Breast epithelium (tissue), 4 donors: ENCODE measurements around the gene HTRA2. TPM values are rescaled to one million over a fixed set of nuclear protein-coding genes. Genes with fewer than 3 reads are reported as not detected.
A peak's percentile ranks its signal among the peaks of the same experiment; 100 is the strongest.

Experiments used
- DNase-seq, 2 donors: peaks; one replicate each; pipeline ENCODE4 v3.0.0-alpha.2; 2019; ENCODE audit warnings: low spot score in 2 of 2
- H3K27ac ChIP-seq, 2 donors: fragments of 200-600 bp; sonication (generic) in 1 of 2; one replicate each; pipeline ENCODE4 v1.5.1; 2016 to 2019; ENCODE audit warnings: mild to moderate bottlenecking in 1 of 2
- H3K27me3 ChIP-seq, 2 donors: fragments of 200-600 bp; sonication (generic) in 1 of 2; one replicate each; pipeline versions ENCODE4 v1.5.1 to v1.6.0; 2017 to 2019; ENCODE audit warnings: control low read depth in 1 of 2, mild to moderate bottlenecking in 1 of 2
- H3K36me3 ChIP-seq: fragments of 200-600 bp; one replicate; pipeline ENCODE4 v1.5.1; 2019
- H3K4me1 ChIP-seq, 2 donors: fragments of 200-600 bp; sonication (generic); one replicate each; pipeline ENCODE4 v1.5.1; 2016 to 2019; ENCODE audit warnings: control low read depth in 1 of 2
- H3K4me3 ChIP-seq, 3 donors: fragments of 200-600 bp; sonication (generic); 1 replicate in 2 of 3; 2 replicates in 1 of 3; pipeline ENCODE4 v1.5.1; 2016 to 2019; ENCODE audit warnings: mild to moderate bottlenecking in 3 of 3, moderate library complexity in 2 of 3
- H3K9me3 ChIP-seq, 2 donors: fragments of 200-600 bp; sonication (generic) in 1 of 2; one replicate each; pipeline ENCODE4 v1.5.1; 2016 to 2019; ENCODE audit warnings: control low read depth in 1 of 2
- POLR2A ChIP-seq: fragments of 450-650 bp; IDR thresholded peaks from one replicate; pipeline ENCODE4 v1.6.1; 2016; ENCODE audit warnings: antibody characterized with exemption, mild to moderate bottlenecking, moderate library complexity
- POLR2AphosphoS5 ChIP-seq, 3 donors: sonication (generic); formaldehyde crosslinking; IDR thresholded peaks; one replicate each; pipeline ENCODE4 v1.6.1; 2017; ENCODE audit warnings: antibody characterized with exemption in 3 of 3
- intact Hi-C: fragments of 100-400 bp; cut with DNase I; formaldehyde crosslinking; loops from one replicate; pipeline ENCODE4 v1.15.1; 2023; ENCODE audit warnings: low total_unique reads
- total RNA-seq, 3 donors: library from RNA; depleted of rRNA; stranded (reverse); fragments of >200 nt; gene quantifications; one replicate each; pipeline ENCODE4 v1.1.0, GENCODE V29; 2016
- TF ChIP-seq, protein P1 (sequence below), 3 donors: fragments of 450-650 bp; IDR thresholded peaks; one replicate each; pipeline ENCODE4 v1.5.1; 2016 to 2017; ENCODE audit warnings: antibody characterized with exemption in 3 of 3, mild to moderate bottlenecking in 3 of 3, moderate library complexity in 3 of 3

The HTRA2 gene
- total RNA-seq, 3 donors from 2014 or later: 32.1 to 34.5 (median 32.5) TPM

GRCh38 chr2:74515981-74516633 is 13.6 kb upstream of the HTRA2 start:
- H3K9me3 ChIP-seq: no peaks in the 10 kb centered on the region
- peaks cover 17 to 86% of the 10 kb centered on the region in 2 donors for H3K27me3 ChIP-seq
- TF ChIP-seq POLR2A (no peak), POLR2AphosphoS5 (IDR thresholded peaks at IDR 0.05) (no peak)
- TF ChIP-seq, protein P1, sequence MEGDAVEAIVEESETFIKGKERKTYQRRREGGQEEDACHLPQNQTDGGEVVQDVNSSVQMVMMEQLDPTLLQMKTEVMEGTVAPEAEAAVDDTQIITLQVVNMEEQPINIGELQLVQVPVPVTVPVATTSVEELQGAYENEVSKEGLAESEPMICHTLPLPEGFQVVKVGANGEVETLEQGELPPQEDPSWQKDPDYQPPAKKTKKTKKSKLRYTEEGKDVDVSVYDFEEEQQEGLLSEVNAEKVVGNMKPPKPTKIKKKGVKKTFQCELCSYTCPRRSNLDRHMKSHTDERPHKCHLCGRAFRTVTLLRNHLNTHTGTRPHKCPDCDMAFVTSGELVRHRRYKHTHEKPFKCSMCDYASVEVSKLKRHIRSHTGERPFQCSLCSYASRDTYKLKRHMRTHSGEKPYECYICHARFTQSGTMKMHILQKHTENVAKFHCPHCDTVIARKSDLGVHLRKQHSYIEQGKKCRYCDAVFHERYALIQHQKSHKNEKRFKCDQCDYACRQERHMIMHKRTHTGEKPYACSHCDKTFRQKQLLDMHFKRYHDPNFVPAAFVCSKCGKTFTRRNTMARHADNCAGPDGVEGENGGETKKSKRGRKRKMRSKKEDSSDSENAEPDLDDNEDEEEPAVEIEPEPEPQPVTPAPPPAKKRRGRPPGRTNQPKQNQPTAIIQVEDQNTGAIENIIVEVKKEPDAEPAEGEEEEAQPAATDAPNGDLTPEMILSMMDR (IDR thresholded peaks at IDR 0.05): no peak
- no peaks in the 10 kb centered on the region for H3K4me1 ChIP-seq
- peak in 1 of 2 donors; percentile 52 for DNase-seq
- no peak overlapping the region for H3K27ac ChIP-seq
- intact Hi-C loops: no loop called here
- peak overlapping the region; percentile 21 to 68 (median 40) for H3K4me3 ChIP-seq
- no peaks in the 10 kb centered on the region for H3K36me3 ChIP-seq

GRCh38 chr2:74516650-74517049 is 13.1 kb upstream of the HTRA2 start:
- no peak overlapping the region for H3K27ac ChIP-seq
- no peak for TF ChIP-seq POLR2AphosphoS5 (IDR thresholded peaks at IDR 0.05)
- TF ChIP-seq POLR2A: no peak
- TF ChIP-seq, protein P1 (IDR thresholded peaks at IDR 0.05): no peak
- H3K36me3 ChIP-seq: no peaks in the 10 kb centered on the region
- no peak for DNase-seq
- no peaks in the 10 kb centered on the region for H3K4me1 ChIP-seq
- H3K4me3 ChIP-seq: peak overlapping the region; percentile 21 to 68 (median 40)
- H3K27me3 ChIP-seq: peaks cover 17 to 86% of the 10 kb centered on the region in 2 donors
- intact Hi-C loops: no loop called here
- no peaks in the 10 kb centered on the region for H3K9me3 ChIP-seq

GRCh38 chr2:74522516-74522915 is 7.2 kb upstream of the HTRA2 start:
- Histone ChIP-seq H3K27me3 (peaks cover 0 to 30% of the 10 kb centered on the region in 2 donors), H3K9me3 (no peaks in the 10 kb centered on the region), H3K4me3 (no peak overlapping the region), H3K27ac (no peak overlapping the region), H3K4me1 (no peaks in the 10 kb centered on the region), H3K36me3 (no peaks in the 10 kb centered on the region)
- TF ChIP-seq POLR2AphosphoS5 (IDR thresholded peaks at IDR 0.05) (no peak), POLR2A (no peak)
- TF ChIP-seq, protein P1 (IDR thresholded peaks at IDR 0.05): no peak
- DNase-seq: no peak
- intact Hi-C loops: no loop called here

- no peak overlapping the region for H3K27ac ChIP-seq
- DNase-seq: no peak
- H3K36me3 ChIP-seq: no peaks in the 10 kb centered on the region
- peaks cover 0 to 15% of the 10 kb centered on the region in 2 donors for H3K27me3 ChIP-seq
- H3K4me3 ChIP-seq: no peak overlapping the region
- peaks cover 0 to 8% of the 10 kb centered on the region in 2 donors for H3K4me1 ChIP-seq
- intact Hi-C loops: no loop called here
- H3K9me3 ChIP-seq: no peaks in the 10 kb centered on the region
- TF ChIP-seq, protein P1 (IDR thresholded peaks at IDR 0.05): no peak
- TF ChIP-seq POLR2A: no peak
Measured at GRCh38 chr2:74524005-74524404, 5.7 kb upstream of the HTRA2 start.

DNA sequence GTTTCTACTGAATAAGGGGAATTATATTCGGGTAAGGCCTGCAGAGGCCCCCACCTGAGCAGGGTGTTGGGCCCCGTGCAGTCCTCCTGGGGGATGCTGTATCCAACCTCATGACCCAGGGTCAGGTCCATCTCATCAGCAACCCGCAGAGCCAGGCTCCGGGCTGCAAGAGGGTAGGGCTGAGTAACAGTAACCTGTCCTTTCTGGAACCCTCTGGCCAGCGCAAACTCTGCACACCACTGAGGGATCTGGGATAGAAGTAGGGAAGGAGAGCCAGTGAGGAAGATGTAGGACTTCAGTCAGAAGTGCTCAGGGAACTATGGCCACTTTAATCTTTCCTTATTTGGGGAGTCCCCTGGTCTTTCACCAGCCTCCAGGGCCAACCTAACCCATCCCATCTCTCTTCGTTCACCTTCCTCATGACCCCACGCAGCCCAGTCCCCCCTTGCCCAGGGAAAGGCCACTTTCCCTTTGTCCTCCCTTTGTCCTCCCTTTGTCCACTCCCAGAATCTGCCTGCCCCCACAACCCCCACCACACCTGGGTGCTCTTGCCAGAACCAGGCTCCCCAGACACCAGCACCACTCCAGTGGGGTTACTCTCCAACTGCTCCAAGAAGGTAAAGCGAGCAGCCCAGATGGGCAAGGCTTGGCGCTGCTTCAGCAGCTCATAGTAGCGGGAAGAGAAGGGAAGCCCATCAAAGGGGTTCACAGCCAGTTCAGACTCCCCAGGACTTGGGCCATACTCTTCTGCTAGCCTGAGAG is 4.6 kb upstream of the HTRA2 start:
- Histone ChIP-seq H3K9me3 (no peaks in the 10 kb centered on the region), H3K27ac (no peak overlapping the region), H3K4me3 (no peak overlapping the region), H3K36me3 (no peaks in the 10 kb centered on the region), H3K27me3 (peaks cover 0 to 4% of the 10 kb centered on the region in 2 donors), H3K4me1 (peaks cover 0 to 8% of the 10 kb centered on the region in 2 donors)
- no peak for DNase-seq
- TF ChIP-seq POLR2AphosphoS5 (IDR thresholded peaks at IDR 0.05): no peak
- intact Hi-C loops: no loop called here
